ENCODE data around the gene PGAP1. TPM values are rescaled to one million over a fixed set of nuclear protein-coding genes. Genes with fewer than 3 reads are reported as not detected.

PGAP1 gene
- polyA plus RNA-seq, 3 donors: 0.10 to 0.81 (median 0.33) TPM

DNA sequence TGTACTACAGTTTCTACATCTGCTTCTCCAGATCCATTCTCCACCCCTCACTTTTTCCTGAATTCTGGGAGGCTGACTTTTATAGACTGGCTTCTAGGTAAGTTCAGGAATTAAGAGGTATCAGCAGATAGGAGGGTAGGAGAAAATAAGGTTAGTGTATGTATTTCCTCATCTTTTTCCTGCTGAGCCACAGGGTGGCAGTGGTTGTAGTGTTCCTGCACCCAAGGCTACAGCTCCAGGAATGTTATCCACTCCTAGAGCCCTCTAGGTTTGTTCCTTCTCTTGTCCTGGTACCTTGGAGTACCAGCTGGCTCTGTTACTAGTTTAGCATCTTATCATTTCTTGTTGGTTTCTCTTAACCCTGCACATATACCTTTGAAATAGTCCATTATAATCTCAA lies 76.6 kb downstream of the PGAP1 start:
- Histone ChIP-seq H3K79me2 (ENCODE audit: insufficient read depth, low read length) (no peaks in the 10 kb centered on the region), H3K36me3 (replicated peaks in 1 of 2; ENCODE audit: control insufficient read depth in 1 of 2, insufficient read depth in 2 of 2, low read length in 2 of 2) (no peaks in the 10 kb centered on the region), H3K27ac (ENCODE audit: low read depth in 1 of 2, low read length in 2 of 2) (no peak overlapping the region), H4K20me1 (ENCODE audit: insufficient read depth, low read length) (no peaks in the 10 kb centered on the region), H3K27me3 (ENCODE audit: control insufficient read depth in 2 of 2, insufficient read depth in 2 of 2, low read length in 2 of 2) (no peaks in the 10 kb centered on the region), H2AFZ (ENCODE audit: insufficient read depth, low read depth, low read length, poor library complexity, severe bottlenecking) (no peak overlapping the region), H3K4me1 (ENCODE audit: control insufficient read depth in 1 of 2, insufficient read depth in 2 of 2, low read length in 2 of 2) (no peaks in the 10 kb centered on the region), H3K9me3 (replicated peaks in 1 of 2; ENCODE audit: control insufficient read depth in 1 of 2, insufficient read depth in 1 of 2, low read length in 2 of 2) (no peaks in the 10 kb centered on the region), H3K4me2 (replicated peaks; ENCODE audit: extremely low read depth, low read length, poor library complexity, severe bottlenecking) (no peak overlapping the region), H3K4me3 (replicated peaks in 1 of 3; ENCODE audit: low read depth in 2 of 3, low read length in 3 of 3) (no peak overlapping the region), H3K9ac (ENCODE audit: insufficient read depth, low read length, poor library complexity, severe bottlenecking) (no peak overlapping the region)
- H3K27ac Mint-ChIP-seq: no peak overlapping the region
- no peaks in the 10 kb centered on the region for H3K9me3 Mint-ChIP-seq
- intact Hi-C loops (cut with micrococcal nuclease): no loop called here
- no peak overlapping the region for H3K4me3 Mint-ChIP-seq
- H3K4me1 Mint-ChIP-seq: peaks cover 2% of the 10 kb centered on the region
- no peak for DNase-seq
- H3K27me3 Mint-ChIP-seq (ENCODE audit: low read depth in 3 of 3): peaks cover 0 to 1% (median 0%) of the 10 kb centered on the region in 3 donors
- H3K36me3 Mint-ChIP-seq: peaks cover 3 to 7% of the 10 kb centered on the region in 2 donors
- TF ChIP-seq, protein P1, sequence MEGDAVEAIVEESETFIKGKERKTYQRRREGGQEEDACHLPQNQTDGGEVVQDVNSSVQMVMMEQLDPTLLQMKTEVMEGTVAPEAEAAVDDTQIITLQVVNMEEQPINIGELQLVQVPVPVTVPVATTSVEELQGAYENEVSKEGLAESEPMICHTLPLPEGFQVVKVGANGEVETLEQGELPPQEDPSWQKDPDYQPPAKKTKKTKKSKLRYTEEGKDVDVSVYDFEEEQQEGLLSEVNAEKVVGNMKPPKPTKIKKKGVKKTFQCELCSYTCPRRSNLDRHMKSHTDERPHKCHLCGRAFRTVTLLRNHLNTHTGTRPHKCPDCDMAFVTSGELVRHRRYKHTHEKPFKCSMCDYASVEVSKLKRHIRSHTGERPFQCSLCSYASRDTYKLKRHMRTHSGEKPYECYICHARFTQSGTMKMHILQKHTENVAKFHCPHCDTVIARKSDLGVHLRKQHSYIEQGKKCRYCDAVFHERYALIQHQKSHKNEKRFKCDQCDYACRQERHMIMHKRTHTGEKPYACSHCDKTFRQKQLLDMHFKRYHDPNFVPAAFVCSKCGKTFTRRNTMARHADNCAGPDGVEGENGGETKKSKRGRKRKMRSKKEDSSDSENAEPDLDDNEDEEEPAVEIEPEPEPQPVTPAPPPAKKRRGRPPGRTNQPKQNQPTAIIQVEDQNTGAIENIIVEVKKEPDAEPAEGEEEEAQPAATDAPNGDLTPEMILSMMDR (IDR thresholded peaks at IDR 0.05): no peak

DNA sequence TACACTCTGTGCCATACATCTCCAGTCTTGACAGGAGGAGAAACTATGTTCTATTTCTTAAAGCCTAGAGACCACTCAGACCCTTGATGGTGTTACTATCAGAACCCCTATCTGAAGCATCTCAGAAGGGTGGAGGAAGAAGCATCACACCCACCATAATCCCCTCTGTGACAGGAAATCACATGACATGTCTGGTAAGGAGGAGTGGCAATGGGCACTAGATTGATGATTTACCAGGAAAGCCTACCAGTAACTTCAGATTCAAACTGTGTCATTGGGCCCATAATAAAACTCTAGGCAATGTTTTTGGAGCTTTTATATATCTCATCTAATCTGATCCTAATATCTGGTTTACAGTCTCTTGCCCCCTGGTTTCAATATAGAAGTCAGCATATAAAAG lies 80.2 kb downstream of the PGAP1 start:
- Histone ChIP-seq H2AFZ (ENCODE audit: insufficient read depth, low read depth, low read length, poor library complexity, severe bottlenecking) (no peak overlapping the region), H3K4me3 (replicated peaks in 1 of 3; ENCODE audit: low read depth in 2 of 3, low read length in 3 of 3) (no peak overlapping the region), H3K79me2 (ENCODE audit: insufficient read depth, low read length) (no peaks in the 10 kb centered on the region), H3K27me3 (ENCODE audit: control insufficient read depth in 2 of 2, insufficient read depth in 2 of 2, low read length in 2 of 2) (no peaks in the 10 kb centered on the region), H3K9ac (ENCODE audit: insufficient read depth, low read length, poor library complexity, severe bottlenecking) (no peak overlapping the region), H3K4me1 (ENCODE audit: control insufficient read depth in 1 of 2, insufficient read depth in 2 of 2, low read length in 2 of 2) (no peaks in the 10 kb centered on the region), H3K36me3 (replicated peaks in 1 of 2; ENCODE audit: control insufficient read depth in 1 of 2, insufficient read depth in 2 of 2, low read length in 2 of 2) (no peaks in the 10 kb centered on the region), H3K27ac (ENCODE audit: low read depth in 1 of 2, low read length in 2 of 2) (no peak overlapping the region), H3K4me2 (replicated peaks; ENCODE audit: extremely low read depth, low read length, poor library complexity, severe bottlenecking) (no peak overlapping the region), H3K9me3 (replicated peaks in 1 of 2; ENCODE audit: control insufficient read depth in 1 of 2, insufficient read depth in 1 of 2, low read length in 2 of 2) (no peaks in the 10 kb centered on the region), H4K20me1 (ENCODE audit: insufficient read depth, low read length) (no peaks in the 10 kb centered on the region)
- no peak for DNase-seq
- intact Hi-C loops (cut with micrococcal nuclease): no loop called here
- Mint-ChIP-seq H3K4me3 (no peak overlapping the region), H3K4me1 (peaks cover 2% of the 10 kb centered on the region), H3K27ac (no peak overlapping the region), H3K9me3 (peaks cover 0 to 2% (median 0%) of the 10 kb centered on the region in 7 donors), H3K27me3 (ENCODE audit: low read depth in 3 of 3) (peaks cover 0 to 1% (median 0%) of the 10 kb centered on the region in 3 donors), H3K36me3 (peaks cover 8 to 14% of the 10 kb centered on the region in 2 donors)
- TF ChIP-seq, protein P1 (IDR thresholded peaks at IDR 0.05): no peak
